Gastroesophageal sphincter (tissue), 3 donors: ENCODE measurements around the gene POU2F1.

Experiments
- CTCF ChIP-seq, 4 experiments: fragments of 200-600 bp in 2 of 4; fragments of 450-650 bp in 2 of 4; sonication (generic) in 1 of 4; IDR thresholded peaks; one replicate each; pipeline ENCODE4 v1.5.1; 2017 to 2019; ENCODE audit warnings: antibody characterized with exemption in 4 of 4, mild to moderate bottlenecking in 2 of 4, moderate library complexity in 2 of 4
- POLR2A ChIP-seq, 2 donors: fragments of 450-650 bp; IDR thresholded peaks; one replicate each; pipeline ENCODE4 v1.6.1; 2017; ENCODE audit warnings: antibody characterized with exemption in 2 of 2, mild to moderate bottlenecking in 2 of 2, moderate library complexity in 1 of 2
- POLR2AphosphoS5 ChIP-seq: sonication (generic); formaldehyde crosslinking; IDR thresholded peaks from one replicate; pipeline ENCODE4 v1.6.1; 2017; ENCODE audit warnings: antibody characterized with exemption

- no peak for TF ChIP-seq CTCF (IDR thresholded peaks at IDR 0.05)
- TF ChIP-seq POLR2AphosphoS5: no peak
- TF ChIP-seq POLR2A (IDR thresholded peaks at IDR 0.05): no peak
These were observed 111.8 kb downstream of the POU2F1 start for GRCh38 chr1:167332503-167332902.
